ENCODE measurements around the gene PNPLA1.

The PNPLA1 gene

GRCh38 chr6:36286858-36287257, 17.0 kb downstream of the PNPLA1 start (continued):
- no peak for TF ChIP-seq ZNF610 (tag by site-specific recombination; IDR thresholded peaks at IDR 0.05; ENCODE audit: borderline replicate concordance)
- TF ChIP-seq KLF16 (tag by site-specific recombination; IDR thresholded peaks at IDR 0.05), result no peak
- peak; percentile 63; the same call in 1 of the 2 replicates for TF ChIP-seq ZNF596 (tag by site-specific recombination; IDR thresholded peaks at IDR 0.05)
- peak; percentile 91 for TF ChIP-seq ZNF843 (tag by site-specific recombination; IDR thresholded peaks at IDR 0.05)
- TF ChIP-seq ZNF146 (tag by site-specific recombination; IDR thresholded peaks at IDR 0.05), result no peak
- TF ChIP-seq KLF10 (tag by site-specific recombination; IDR thresholded peaks at IDR 0.05), result no peak
- TF ChIP-seq, protein P1, sequence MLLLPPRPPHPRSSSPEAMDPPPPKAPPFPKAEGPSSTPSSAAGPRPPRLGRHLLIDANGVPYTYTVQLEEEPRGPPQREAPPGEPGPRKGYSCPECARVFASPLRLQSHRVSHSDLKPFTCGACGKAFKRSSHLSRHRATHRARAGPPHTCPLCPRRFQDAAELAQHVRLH (tag by site-specific recombination; IDR thresholded peaks at IDR 0.05), result peak; percentile 73
- TF ChIP-seq ZNF248 (tag by site-specific recombination; IDR thresholded peaks at IDR 0.05), result no peak
- TF ChIP-seq GLIS1 (tag by site-specific recombination; IDR thresholded peaks at IDR 0.05), result peak; percentile 90
- TF ChIP-seq BCL11A (tag by site-specific recombination; IDR thresholded peaks at IDR 0.05; ENCODE audit: low read depth), result no peak
- no peak for TF ChIP-seq KLF17 (tag by site-specific recombination; IDR thresholded peaks at IDR 0.05)
- peak; percentile 88 for TF ChIP-seq FEZF1 (tag by site-specific recombination; IDR thresholded peaks at IDR 0.05)
- TF ChIP-seq ZNF529 (tag by site-specific recombination; IDR thresholded peaks at IDR 0.05; ENCODE audit: insufficient replicate concordance), result no peak
- no peak for TF ChIP-seq ZNF184 (tag by site-specific recombination; IDR thresholded peaks at IDR 0.05)
- no peak for TF ChIP-seq ZNF473 (tag by site-specific recombination; IDR thresholded peaks at IDR 0.05)
- TF ChIP-seq ZNF544 (tag by site-specific recombination; IDR thresholded peaks at IDR 0.05), result no peak
- no peak for TF ChIP-seq PRDM10 (tag by site-specific recombination; IDR thresholded peaks at IDR 0.05)
- no peak for TF ChIP-seq ZSCAN5A (tag by site-specific recombination; IDR thresholded peaks at IDR 0.05)
- TF ChIP-seq ZNF600 (tag by site-specific recombination; IDR thresholded peaks at IDR 0.05), result no peak
- TF ChIP-seq ZNF239 (tag by site-specific recombination; IDR thresholded peaks at IDR 0.05), result no peak
- TF ChIP-seq WT1 (tag by site-specific recombination; IDR thresholded peaks at IDR 0.05), result peak; percentile 41; the same call in 1 of the 2 replicates
- TF ChIP-seq ZNF423 (tag by site-specific recombination; IDR thresholded peaks at IDR 0.05), result peak; percentile 52; the same call in 1 of the 2 replicates
- TF ChIP-seq ZNF548 (tag by site-specific recombination; IDR thresholded peaks at IDR 0.05), result no peak
- TF ChIP-seq BCL6B (tag by site-specific recombination; IDR thresholded peaks at IDR 0.05), result 0 out of 2 replicates have a peak, but pooled peaks have one; percentile 25
- TF ChIP-seq REST (tag by site-specific recombination; IDR thresholded peaks at IDR 0.05), result no peak
- 0 out of 2 replicates have a peak, but pooled peaks have one; percentile 22 for TF ChIP-seq ZNF341 (tag by site-specific recombination; IDR thresholded peaks at IDR 0.05; ENCODE audit: low read depth)
- TF ChIP-seq, protein P2, sequence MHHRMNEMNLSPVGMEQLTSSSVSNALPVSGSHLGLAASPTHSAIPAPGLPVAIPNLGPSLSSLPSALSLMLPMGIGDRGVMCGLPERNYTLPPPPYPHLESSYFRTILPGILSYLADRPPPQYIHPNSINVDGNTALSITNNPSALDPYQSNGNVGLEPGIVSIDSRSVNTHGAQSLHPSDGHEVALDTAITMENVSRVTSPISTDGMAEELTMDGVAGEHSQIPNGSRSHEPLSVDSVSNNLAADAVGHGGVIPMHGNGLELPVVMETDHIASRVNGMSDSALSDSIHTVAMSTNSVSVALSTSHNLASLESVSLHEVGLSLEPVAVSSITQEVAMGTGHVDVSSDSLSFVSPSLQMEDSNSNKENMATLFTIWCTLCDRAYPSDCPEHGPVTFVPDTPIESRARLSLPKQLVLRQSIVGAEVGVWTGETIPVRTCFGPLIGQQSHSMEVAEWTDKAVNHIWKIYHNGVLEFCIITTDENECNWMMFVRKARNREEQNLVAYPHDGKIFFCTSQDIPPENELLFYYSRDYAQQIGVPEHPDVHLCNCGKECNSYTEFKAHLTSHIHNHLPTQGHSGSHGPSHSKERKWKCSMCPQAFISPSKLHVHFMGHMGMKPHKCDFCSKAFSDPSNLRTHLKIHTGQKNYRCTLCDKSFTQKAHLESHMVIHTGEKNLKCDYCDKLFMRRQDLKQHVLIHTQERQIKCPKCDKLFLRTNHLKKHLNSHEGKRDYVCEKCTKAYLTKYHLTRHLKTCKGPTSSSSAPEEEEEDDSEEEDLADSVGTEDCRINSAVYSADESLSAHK (tag by site-specific recombination; IDR thresholded peaks at IDR 0.05), result peak; percentile 77
- peak; percentile 93 for TF ChIP-seq HOXD13 (CRISPR knock-in tag; IDR thresholded peaks at IDR 0.05; ENCODE audit: borderline replicate concordance)

All from HEK293 (cell line).